ENCODE measurements around the gene MICB.

DNA sequence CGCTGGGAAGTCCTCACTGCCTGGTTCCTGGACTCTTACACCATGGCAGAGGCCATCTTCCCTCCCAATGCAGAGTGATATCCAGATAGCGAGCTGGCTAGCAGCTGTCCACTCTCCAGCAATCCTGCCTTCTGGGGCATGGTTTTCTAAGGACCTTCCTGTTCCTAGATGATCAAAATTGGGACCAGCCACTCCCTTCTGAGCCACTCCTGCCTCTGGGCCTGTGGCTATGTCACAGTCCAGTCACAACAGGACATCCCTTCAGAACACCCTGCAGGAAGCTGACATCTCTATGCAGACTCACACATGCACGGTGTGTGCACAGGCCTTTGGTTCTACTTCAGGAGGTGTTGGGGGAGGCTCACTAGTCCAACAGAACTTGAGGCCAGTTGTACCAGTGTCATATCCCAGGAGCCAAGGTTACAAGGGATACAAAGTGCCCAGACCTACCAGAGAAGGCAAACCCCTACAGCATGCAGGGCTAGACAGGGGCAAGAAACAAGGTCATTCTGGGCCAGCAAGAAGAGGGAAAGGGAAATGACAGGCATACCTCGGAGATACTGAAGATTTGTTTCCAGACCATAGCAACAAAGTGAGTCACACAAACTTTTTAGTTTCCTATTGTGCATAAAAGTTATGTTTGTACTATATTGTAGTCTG lies 28.1 kb downstream of the MICB start:
- TF ChIP-seq, protein P1, sequence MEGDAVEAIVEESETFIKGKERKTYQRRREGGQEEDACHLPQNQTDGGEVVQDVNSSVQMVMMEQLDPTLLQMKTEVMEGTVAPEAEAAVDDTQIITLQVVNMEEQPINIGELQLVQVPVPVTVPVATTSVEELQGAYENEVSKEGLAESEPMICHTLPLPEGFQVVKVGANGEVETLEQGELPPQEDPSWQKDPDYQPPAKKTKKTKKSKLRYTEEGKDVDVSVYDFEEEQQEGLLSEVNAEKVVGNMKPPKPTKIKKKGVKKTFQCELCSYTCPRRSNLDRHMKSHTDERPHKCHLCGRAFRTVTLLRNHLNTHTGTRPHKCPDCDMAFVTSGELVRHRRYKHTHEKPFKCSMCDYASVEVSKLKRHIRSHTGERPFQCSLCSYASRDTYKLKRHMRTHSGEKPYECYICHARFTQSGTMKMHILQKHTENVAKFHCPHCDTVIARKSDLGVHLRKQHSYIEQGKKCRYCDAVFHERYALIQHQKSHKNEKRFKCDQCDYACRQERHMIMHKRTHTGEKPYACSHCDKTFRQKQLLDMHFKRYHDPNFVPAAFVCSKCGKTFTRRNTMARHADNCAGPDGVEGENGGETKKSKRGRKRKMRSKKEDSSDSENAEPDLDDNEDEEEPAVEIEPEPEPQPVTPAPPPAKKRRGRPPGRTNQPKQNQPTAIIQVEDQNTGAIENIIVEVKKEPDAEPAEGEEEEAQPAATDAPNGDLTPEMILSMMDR (conservative IDR thresholded peaks at IDR 0.05; ENCODE audit: low read length), result no peak
- TF ChIP-seq EZH2phosphoT487 (IDR thresholded peaks at IDR 0.05; ENCODE audit: borderline replicate concordance), result no peak
